ENCODE results near the gene ZNF317.

GRCh38 chr19:9175326-9175725 lies 35.1 kb downstream of the ZNF317 start:
- TF ChIP-seq CTCF (IDR thresholded peaks at IDR 0.05; ENCODE audit: low read length), result no peak
- TF ChIP-seq EZH2 (optimal IDR thresholded peaks at IDR 0.05; ENCODE audit: low read depth, low read length), result no peak
- no peak for TF ChIP-seq EZH2phosphoT487 (IDR thresholded peaks at IDR 0.05; ENCODE audit: low read length)

All from MM.1S (cell line).